GM21526 (cell line): ENCODE data around the gene ART1.

Source experiments
- ATAC-seq: cut with Tn5 transposase; IDR thresholded peaks from one replicate; pipeline ENCODE4 v1.9.1; 2021; ENCODE audit warnings: moderate library complexity; ENCODE audit not compliant: unreplicated experiment, low FRiP score

Gene ART1

DNA sequence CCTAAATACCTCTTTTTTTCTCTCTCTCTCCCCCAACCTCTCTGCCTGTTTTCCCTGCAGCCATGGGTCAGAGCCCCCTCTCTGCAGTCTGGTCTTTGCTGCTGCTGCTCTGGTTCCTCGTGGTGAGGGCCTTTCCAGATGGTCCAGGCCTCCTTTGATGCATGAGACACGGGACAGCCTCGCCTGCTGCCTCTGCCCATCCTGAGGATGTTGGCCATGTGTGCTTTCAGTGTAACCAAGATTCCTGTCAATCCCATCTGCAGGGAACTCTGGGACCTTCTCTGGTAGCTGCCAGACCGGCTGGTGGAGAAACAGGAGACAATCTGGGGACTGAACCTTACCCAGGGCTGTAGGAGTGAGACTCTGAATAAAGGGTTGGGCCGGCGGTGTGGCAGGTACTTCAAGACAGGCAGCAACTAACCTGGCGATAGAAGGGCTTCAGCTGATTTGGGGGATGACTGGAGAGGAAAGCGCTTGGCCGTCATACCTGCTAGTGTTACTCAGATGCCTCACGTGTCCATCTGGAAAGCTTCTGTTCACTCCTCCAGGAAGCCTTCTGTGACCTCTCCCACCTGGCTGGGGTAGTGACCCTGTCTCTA lies 19.2 kb downstream of the ART1 start:
- no peak for ATAC-seq

DNA sequence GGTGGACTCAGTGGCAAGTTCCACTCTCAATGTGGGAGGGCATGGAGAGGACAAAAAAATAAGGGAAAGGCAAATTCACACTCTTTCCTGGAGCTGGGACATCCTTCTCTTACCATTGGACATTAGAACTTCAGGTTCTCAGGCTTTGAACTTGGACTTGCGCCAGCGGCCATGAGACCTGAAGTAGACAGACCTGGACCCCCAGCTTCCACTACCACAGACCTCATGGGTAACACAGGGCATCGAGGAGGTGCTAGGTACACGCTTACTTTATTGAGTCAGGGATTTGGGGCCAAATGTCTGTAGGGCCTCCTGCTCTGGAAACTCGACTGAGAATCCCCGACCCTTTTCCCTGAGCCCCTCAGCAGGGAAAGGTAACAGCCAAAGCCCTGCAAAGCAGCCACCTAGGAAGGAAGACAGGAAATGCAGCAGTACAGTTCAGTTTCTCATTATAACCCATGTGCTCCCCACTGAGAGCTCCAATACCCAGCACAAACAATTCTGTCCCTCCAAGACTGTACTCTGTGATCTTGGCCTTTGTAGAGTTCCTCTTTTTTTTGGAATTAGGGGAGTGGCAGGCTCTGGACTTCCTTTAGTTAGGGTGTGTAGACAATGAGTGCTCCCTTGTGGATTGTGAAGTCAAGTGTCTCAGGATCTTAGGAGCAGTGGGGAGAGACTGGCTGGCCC lies 20.6 kb downstream of the ART1 start:
- no peak for ATAC-seq

DNA sequence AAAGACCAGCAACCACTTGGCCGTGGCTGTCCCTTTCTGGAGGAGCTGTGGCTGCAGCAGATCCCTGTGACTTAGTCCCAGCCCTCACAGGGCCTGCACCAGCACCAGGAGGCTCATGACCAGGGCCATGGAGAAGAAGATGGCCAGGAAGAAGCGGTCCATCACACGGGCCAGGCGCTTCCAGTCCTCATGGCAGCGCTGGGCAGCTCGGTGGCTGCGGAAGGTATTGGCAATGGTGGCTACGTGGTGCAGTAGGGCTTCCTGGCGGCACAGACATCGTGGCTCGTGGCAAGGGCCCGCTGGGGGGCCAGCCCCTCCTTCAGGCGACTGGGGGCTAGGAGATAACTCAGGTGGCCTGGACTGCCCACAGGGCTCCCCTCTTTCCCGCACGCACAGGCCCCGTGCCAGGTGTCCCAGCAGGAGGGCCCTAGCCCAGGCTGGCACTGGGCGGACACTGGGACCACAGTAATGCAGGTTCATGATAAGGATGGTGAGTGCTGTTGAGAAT lies 21.1 kb downstream of the ART1 start:
- ATAC-seq: no peak

DNA sequence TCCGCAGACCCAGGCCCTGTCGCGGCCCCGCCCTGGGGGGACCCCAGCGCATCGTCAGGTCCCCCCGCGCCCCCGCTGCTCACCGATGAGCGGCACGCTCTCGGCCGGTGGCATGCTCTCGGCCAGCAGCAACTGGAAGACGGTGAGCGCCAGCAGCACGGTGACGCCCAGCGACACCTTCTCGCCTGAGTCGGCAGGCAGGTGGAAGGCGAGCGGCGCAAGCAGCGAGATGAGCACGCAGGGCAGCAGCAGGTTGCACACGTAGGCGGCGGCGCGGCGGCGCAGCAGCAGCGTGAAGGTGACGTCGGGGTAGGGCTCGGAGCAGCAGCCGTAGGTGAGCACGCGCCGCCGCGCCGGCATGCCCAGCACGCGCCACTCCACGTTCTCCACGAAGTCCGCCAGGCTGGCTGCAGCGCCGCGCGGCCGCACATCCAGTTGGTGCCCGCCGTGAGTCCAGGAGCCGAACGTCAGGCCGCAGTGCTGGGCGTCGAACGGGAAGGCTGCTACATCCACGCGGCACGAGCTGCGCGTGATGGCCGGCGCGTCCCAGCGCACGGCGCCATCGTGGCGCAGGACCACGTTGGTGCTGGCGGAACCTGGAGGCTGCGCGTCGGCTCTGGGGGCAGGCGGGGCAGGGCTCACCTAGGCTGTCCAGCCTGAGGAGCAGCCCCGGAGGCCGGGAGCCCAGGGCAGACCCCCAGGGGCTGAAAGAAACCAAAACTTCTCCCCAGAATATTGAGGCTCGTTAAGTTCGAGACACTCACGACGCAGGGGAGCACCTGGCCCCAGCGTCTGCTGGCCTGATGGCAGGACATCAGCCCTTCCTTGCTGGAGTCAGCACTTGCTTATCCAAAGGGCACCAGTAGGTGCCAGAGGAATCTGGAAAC lies 22.5 kb downstream of the ART1 start:
- no peak for ATAC-seq

GRCh38 chr11:3669128-3669527 lies 24.2 kb downstream of the ART1 start:
- ATAC-seq: no peak

DNA sequence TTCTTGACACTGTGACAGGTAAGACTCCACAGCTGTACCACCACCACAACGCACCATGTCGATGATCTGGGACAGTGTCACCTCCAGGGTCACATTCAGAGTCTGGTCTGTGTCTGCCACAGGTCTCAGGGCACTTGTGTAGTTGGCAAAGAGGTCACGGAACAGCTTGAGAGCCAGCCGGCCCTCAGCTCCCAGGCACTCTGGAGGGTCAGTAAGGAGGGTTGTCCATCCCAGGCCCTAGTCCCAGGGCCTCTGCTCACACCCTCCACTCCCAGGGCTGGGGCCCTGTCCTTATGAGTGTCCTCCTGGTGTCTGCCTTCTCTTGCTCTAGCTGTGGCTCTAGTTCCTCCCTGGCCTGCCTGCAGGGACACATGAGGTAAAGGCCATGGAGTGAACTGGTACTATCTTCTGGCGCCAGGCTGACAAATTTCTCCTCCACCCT lies 24.8 kb downstream of the ART1 start:
- ATAC-seq: no peak

- ATAC-seq: no peak
Observed at GRCh38 chr11:3671334-3672254, 26.7 kb downstream of the ART1 start, which contains the start of gene CHRNA10. CHRNA10 (minus strand) TSS chr11:3671384; CDS start chr11:3671312, 72 bp downstream.

DNA sequence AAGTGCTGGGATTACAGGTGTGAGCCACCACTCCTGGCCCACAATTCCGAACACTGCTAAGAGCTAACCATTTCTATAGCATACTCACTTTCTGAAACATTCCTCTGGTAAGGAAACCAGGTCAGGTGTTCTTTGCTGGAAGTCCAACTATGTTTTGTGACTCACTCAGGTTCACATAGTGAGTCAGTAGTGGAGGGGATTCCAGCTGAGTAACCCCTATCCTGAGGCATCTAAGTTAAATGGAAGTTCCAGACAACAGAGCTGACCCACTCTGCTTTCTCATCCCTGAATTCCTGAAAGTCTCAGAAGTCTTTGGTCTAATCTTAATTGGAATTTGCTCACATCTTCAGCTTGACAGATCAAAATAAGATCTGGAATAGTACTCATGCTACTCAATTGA lies 29.3 kb downstream of the ART1 start:
- ATAC-seq: no peak

DNA sequence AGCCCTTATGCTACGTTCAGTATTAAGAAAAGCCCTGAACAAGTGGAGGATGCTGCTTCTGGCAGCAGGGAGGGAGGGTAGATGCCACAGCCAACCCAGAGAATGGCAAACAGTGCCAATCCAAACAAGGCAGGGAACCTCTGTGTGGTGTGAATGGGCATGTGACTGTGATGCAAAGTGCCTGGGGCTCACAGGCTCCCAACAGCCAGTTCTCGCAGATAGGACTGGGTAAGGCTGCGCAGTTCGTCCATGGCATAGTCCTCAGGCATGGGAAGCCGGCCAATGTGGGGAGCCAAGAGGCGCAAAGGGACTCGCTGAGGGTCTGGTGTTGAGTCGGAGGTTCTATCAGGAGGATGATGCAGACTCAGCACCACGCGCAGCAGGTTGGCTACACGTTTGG lies 31.0 kb downstream of the ART1 start:
- ATAC-seq: no peak

- no peak for ATAC-seq
Observed at GRCh38 chr11:3679077-3679476, 34.1 kb downstream of the ART1 start.

GRCh38 chr11:3683039-3683438 lies 38.1 kb downstream of the ART1 start:
- ATAC-seq: no peak

DNA sequence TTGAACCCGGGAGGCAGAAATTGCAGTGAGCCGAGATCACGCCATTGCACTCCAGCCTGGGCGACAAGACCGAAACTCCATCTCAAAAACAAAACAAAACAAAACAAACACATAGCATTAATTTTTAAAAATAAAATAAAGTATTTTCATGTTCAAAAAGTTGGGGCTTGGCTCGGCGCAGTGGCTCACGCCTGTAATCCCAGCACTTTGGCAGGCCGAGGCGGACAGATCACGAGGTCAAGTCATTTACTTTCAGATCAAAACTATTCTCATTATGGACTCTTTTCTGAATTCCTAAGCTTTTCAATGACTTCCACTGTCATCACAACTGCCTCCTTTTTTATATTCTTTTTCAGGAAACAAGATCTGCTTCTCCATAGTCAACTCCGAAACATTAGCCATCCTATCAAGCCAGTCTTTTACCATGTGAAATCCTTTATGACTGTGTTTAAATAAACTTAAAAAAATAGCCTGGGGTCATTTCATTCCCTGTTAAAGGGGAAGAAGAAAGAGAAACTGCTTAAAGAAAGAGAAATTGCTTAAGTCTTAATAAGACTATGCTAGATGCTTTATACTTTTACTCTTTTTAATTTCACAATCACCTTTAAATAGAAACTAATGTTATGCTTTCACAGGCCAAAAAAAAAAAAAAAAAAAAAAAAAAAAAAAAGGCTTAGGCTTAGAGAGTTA lies 39.3 kb downstream of the ART1 start:
- ATAC-seq: no peak

DNA sequence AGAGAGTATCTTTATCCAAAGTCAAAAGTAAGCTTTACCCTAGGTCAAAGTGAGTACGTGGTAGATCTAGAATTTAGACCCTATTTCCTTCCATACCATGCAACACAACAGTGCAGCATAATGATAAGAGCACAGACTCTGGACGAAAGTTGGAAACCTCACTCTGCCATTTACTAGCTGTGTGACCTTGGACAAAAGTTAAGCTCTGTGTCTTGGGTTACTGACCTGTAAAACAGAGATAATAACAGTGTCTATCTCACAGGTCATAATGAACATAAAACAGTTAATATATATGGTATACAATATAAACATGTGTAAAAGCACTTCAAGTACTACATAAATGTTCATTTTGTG lies 39.9 kb downstream of the ART1 start:
- ATAC-seq: no peak

GRCh38 chr11:3685923-3686322 lies 41.0 kb downstream of the ART1 start:
- ATAC-seq: no peak

DNA sequence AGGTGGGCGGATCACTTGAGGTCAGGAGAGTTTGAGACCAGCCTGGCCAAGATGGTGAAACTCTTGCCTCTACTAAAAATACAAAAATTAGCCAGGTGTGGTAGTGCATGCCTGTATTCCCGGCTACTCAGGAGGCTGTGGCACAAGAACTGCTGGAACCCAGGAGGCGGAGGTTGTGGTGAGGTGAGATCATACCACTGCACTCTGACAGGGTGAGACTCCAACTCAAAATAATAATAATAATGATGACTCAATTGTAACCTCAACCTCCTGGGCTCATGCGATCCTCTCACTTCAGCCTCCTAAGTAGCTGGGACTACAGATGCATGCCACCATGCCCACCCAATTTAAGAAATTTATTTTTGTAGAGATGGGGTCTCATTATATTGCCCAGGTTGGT lies 41.8 kb downstream of the ART1 start:
- ATAC-seq: no peak

DNA sequence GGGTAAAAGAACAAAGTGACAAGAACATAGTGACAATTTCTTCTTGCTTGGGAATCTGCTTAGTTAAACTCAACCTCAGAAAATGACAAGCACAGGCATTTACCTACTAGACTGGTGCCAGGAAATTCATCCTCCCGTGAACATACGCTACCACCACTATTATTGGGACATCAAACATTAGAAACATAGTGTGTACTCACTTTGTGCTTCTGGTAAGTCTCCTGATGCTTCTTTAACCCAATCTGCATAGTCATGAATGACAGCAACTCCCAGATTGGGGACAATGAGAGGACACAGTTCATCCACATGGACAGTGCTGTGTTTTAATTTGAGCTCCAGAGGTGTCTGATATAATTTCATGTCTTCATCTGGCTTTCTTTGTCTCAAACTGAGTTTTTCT lies 55.5 kb downstream of the ART1 start:
- ATAC-seq: no peak

DNA sequence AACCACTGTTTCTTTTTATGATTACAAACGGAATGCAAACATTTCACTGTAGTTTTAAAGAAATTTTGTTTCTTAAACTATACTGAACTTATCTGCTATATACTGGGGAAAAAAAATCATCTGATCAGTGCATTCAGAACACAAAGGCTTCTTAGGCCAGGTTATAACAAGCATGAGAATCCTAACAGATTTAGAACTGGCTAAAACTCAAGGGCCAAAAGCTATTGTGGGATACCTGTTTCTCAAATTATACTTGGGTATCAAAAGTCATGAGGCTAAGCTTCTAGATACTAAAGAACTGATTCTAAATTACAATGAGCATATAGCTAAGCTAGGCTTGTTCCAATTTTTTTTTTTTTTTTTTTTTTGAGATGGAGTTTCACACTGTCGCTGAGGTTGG lies 56.0 kb downstream of the ART1 start:
- ATAC-seq: no peak

DNA sequence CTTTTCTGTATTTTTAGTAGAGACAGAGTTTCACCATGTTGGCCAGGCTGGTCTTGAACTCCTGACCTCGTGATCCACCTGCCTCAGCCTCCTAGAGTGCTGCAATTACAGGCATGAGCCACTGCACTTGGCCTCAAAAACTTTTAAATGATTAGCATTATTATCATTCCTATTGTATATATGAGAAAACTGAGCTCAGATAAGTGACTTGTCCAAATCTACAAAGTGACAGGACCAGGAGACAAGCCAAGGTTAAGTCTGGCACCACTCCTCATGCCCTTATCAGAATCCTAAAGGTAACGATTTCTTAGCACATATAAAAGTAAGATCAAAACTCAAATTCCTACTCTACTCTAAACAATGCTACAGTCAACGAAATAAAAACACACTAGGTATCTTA lies 58.5 kb downstream of the ART1 start:
- ATAC-seq: no peak

DNA sequence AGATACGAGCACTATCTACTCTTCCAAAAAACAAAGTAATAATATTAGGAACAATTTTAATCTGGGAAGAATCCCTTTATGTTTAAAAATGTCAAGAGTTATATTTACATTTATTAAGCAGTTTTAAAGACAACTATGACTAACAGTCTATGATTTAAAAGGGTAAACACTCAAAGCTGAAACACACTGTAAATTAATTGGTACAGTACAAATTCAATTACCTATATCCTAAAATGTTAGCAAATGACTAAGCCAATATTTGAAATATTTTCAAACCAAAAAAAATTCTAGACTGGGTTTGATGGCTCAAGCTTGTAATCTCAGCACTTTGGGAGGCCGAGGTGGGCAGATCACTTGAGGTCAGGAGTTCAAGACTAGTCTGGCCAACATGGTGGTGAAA lies 62.2 kb downstream of the ART1 start:
- ATAC-seq: no peak

GRCh38 chr11:3709977-3710376 lies 65.0 kb downstream of the ART1 start:
- no peak for ATAC-seq
